ENCODE measurements around the gene ITGB1BP1.

The ITGB1BP1 gene

DNA sequence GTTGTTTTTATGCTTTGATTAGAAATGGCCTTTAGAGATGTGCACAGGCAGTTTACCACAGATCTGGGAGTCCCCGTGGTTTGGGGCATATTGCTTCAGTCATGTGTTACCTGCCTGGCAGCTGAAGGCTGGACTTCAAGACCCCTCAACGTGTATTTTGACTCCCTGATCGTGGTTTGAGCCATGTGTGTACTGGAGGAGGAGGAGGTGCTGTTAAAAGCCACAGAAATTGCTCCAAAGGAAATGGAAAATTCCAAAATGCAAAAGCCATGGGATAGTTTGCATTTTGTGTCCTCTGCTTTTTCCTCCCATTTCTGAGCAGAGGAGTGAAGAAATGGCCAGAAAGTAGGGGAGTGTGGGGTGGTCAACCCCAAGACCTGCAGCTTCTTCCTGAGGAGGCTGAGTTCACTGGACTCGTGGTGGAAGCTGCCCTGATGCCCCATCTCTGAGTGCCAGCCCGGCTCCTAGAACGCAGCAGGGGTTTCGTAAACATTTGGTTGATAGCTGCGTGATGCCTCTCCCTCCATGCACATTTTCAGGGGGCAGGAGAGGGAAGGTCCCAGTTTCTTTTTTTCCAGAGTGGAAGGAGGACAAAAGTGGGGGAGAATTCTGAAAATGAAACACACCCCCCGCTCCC lies 45.7 kb downstream of the ITGB1BP1 start:
- Histone ChIP-seq H3K4me2 (ENCODE audit: low read length) (no peak overlapping the region), H3K27ac (no peak overlapping the region), H3K36me3 (ENCODE audit: control insufficient read depth, insufficient read depth, low read length) (no peaks in the 10 kb centered on the region), H3K9me3 (ENCODE audit: control insufficient read depth, low read length) (no peaks in the 10 kb centered on the region), H3K27me3 (ENCODE audit: control insufficient read depth, insufficient read depth, low read length) (no peaks in the 10 kb centered on the region), H3K9ac (no peak overlapping the region), H3K4me1 (no peaks in the 10 kb centered on the region), H3K4me3 (ENCODE audit: low read depth, low read length) (no peak overlapping the region), H3K79me2 (no peaks in the 10 kb centered on the region), H2AFZ (no peak overlapping the region)
- TF ChIP-seq, protein P1, sequence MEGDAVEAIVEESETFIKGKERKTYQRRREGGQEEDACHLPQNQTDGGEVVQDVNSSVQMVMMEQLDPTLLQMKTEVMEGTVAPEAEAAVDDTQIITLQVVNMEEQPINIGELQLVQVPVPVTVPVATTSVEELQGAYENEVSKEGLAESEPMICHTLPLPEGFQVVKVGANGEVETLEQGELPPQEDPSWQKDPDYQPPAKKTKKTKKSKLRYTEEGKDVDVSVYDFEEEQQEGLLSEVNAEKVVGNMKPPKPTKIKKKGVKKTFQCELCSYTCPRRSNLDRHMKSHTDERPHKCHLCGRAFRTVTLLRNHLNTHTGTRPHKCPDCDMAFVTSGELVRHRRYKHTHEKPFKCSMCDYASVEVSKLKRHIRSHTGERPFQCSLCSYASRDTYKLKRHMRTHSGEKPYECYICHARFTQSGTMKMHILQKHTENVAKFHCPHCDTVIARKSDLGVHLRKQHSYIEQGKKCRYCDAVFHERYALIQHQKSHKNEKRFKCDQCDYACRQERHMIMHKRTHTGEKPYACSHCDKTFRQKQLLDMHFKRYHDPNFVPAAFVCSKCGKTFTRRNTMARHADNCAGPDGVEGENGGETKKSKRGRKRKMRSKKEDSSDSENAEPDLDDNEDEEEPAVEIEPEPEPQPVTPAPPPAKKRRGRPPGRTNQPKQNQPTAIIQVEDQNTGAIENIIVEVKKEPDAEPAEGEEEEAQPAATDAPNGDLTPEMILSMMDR (IDR thresholded peaks at IDR 0.05), result no peak

DNA sequence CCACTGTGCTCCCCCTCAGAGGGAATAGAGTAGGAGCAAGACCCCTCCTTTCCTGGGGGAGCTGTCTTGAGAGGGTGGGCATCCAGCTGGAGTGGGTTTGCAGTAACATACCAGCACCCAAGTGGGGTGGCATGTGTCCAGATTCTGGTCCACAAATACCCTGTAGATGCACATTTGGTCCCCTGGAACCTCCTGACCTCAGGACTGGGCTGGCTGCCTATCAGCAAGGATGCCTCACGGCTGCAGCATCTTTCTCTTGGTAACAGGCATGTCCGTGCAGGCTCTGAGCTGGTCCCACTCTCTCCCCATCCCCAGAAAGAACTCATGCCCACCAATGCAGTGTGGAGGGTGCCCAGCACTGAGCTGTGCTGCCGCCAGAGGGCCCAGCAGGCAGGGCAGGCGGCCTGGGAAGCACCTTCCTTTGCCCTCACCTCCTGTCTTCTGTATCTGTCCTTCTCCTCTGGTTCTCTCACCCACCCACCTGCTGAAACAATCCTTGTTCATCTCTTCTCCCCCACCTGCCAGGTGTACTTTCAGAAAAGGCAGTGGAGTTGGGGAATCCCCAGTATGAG lies 47.4 kb downstream of the ITGB1BP1 start:
- H3K4me3 ChIP-seq (ENCODE audit: low read depth, low read length), result no peak overlapping the region

DNA sequence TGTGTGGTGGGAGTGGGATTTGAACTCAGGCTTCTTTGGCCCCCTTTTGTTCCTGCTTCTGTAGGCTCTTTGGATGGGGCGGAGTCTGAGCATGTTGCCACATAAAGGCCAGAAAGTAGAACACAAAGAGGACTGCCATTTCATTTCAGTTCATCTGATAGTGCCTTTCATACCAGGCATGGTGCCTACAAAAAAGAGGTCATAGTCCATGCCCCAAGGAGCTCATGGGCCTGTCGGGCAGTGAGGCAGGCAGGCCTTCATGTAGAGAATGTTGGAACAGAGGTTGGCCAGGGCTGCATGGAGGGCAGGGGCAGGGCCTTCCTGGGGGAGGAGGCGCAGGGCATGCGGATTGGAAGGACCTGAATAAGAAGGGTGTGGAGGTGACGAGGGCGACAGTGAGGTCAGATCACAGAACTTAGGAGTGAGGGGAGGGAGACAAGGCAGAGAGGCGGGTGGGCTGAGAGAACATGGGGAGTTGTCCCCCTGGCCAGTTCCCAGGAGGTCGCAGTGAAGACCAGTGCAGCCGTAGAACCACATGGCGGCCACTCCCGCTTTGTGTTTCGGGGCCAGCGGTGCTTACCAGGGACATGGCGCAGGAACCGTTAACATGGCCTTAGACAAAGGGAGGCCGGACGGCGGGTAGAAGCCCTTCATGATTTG lies 49.1 kb downstream of the ITGB1BP1 start:
- Histone ChIP-seq H3K9ac (no peak overlapping the region), H3K27me3 (ENCODE audit: control insufficient read depth, insufficient read depth, low read length) (no peaks in the 10 kb centered on the region), H2AFZ (no peak overlapping the region), H3K4me3 (ENCODE audit: low read depth, low read length) (no peak overlapping the region), H3K9me3 (ENCODE audit: control insufficient read depth, low read length) (no peaks in the 10 kb centered on the region), H3K27ac (no peak overlapping the region), H3K4me1 (no peaks in the 10 kb centered on the region), H3K36me3 (ENCODE audit: control insufficient read depth, insufficient read depth, low read length) (no peaks in the 10 kb centered on the region), H3K4me2 (ENCODE audit: low read length) (no peak overlapping the region), H3K79me2 (no peaks in the 10 kb centered on the region)
- TF ChIP-seq, protein P1 (IDR thresholded peaks at IDR 0.05), result no peak

More for the DNA sequence above, 47.4 kb downstream of the ITGB1BP1 start:
- Histone ChIP-seq H3K4me2 (ENCODE audit: low read length) (no peak overlapping the region), H3K27me3 (ENCODE audit: control insufficient read depth, insufficient read depth, low read length) (no peaks in the 10 kb centered on the region), H3K79me2 (no peaks in the 10 kb centered on the region), H2AFZ (no peak overlapping the region), H3K27ac (no peak overlapping the region), H3K9me3 (ENCODE audit: control insufficient read depth, low read length) (no peaks in the 10 kb centered on the region), H3K36me3 (ENCODE audit: control insufficient read depth, insufficient read depth, low read length) (no peaks in the 10 kb centered on the region), H3K9ac (no peak overlapping the region), H3K4me1 (no peaks in the 10 kb centered on the region)
- TF ChIP-seq, protein P1 (IDR thresholded peaks at IDR 0.05), result no peak

DNA sequence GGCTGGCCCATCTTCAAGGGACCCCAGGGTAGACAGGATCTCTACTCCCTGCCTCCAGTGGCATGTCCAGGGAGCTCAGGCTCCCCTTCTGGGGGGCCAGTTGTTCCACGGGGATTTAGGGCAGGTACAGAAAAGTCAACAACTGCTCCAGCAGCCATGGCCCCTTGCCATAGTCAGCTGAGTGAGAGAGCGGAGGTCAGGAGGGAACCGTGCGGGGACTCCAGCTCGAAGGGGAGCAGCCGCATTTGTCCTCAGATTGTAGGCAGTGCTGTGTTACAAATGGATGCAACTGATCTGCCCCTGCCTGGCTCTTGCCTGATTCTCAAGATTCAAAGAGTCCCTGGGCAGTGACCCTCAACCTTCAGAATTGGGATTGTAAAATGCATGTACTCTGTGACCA lies 49.9 kb downstream of the ITGB1BP1 start:
- no peaks in the 10 kb centered on the region for H3K36me3 ChIP-seq (ENCODE audit: control insufficient read depth, insufficient read depth, low read length)
- TF ChIP-seq, protein P1 (IDR thresholded peaks at IDR 0.05), result no peak

More for the DNA sequence above, 49.9 kb downstream of the ITGB1BP1 start:
- no peaks in the 10 kb centered on the region for H3K9me3 ChIP-seq (ENCODE audit: control insufficient read depth, low read length)
- H3K27me3 ChIP-seq (ENCODE audit: control insufficient read depth, insufficient read depth, low read length), result no peaks in the 10 kb centered on the region
- no peak overlapping the region for H3K9ac ChIP-seq
- no peak overlapping the region for H2AFZ ChIP-seq
- no peaks in the 10 kb centered on the region for H3K4me1 ChIP-seq
- H3K4me2 ChIP-seq (ENCODE audit: low read length), result no peak overlapping the region
- H3K4me3 ChIP-seq (ENCODE audit: low read depth, low read length), result no peak overlapping the region
- no peak overlapping the region for H3K27ac ChIP-seq
- H3K79me2 ChIP-seq, result no peaks in the 10 kb centered on the region

All from parathyroid adenoma (tissue), 2 donors.